Fibroblast of lung (primary cell): ENCODE data around the gene SH3D21. TPM values are rescaled to one million over a fixed set of nuclear protein-coding genes. Genes with fewer than 3 reads are reported as not detected.

ENCODE experiments used
- DNase-seq, 2 donors: peaks; one replicate each; pipeline versions ENCODE4 v3.0.0 to v3.0.0-alpha.2; 2010; ENCODE audit warnings: low read depth in 2 of 2
- H2AFZ ChIP-seq: 2 replicates; pipeline ENCODE4 v1.5.1; 2012; ENCODE audit warnings: low read length, control low read depth, inconsistent platforms
- H3K27ac ChIP-seq: 2 replicates; pipeline ENCODE4 v1.5.1; 2011; ENCODE audit warnings: low read length, control low read depth; ENCODE audit not compliant: insufficient read depth
- H3K27me3 ChIP-seq: 2 replicates; pipeline ENCODE4 v1.5.1; 2011; ENCODE audit warnings: mild to moderate bottlenecking, low read length; ENCODE audit not compliant: control insufficient read depth, insufficient read depth
- H3K36me3 ChIP-seq: 2 replicates; pipeline ENCODE4 v1.5.1; 2011; ENCODE audit warnings: low read length; ENCODE audit not compliant: control insufficient read depth, insufficient read depth
- H3K4me1 ChIP-seq: 2 replicates; pipeline ENCODE4 v1.5.1; 2011; ENCODE audit warnings: low read length; ENCODE audit not compliant: control insufficient read depth, insufficient read depth; ENCODE audit errors: extremely low read depth
- H3K4me2 ChIP-seq: 2 replicates; pipeline ENCODE4 v1.5.1; 2011; ENCODE audit warnings: low read length, control low read depth; ENCODE audit not compliant: insufficient read depth; ENCODE audit errors: extremely low read depth
- H3K4me3 ChIP-seq, 4 experiments: fragments of 200-600 bp in 1 of 4; sonication (generic) in 1 of 4; replicated peaks in 1 of 4; 2 replicates each; pipeline ENCODE4 v1.5.1; 2011 to 2016; ENCODE audit warnings: low read length in 4 of 4, low read depth in 3 of 4, mild to moderate bottlenecking in 3 of 4, control low read depth in 2 of 4, inconsistent platforms in 1 of 4, mixed read lengths in 1 of 4; ENCODE audit not compliant: insufficient read depth in 1 of 4; ENCODE audit errors: control extremely low read depth in 1 of 4
- H3K79me2 ChIP-seq: 2 replicates; pipeline ENCODE4 v1.5.1; 2012; ENCODE audit warnings: mild to moderate bottlenecking, low read length, inconsistent platforms; ENCODE audit not compliant: control insufficient read depth, insufficient read depth
- H3K9ac ChIP-seq: 2 replicates; pipeline ENCODE4 v1.5.1; 2011; ENCODE audit warnings: mild to moderate bottlenecking, low read length, control low read depth; ENCODE audit not compliant: insufficient read depth
- H3K9me3 ChIP-seq: 2 replicates; pipeline ENCODE4 v1.5.1; 2012; ENCODE audit warnings: low read depth, low read length; ENCODE audit not compliant: control insufficient read depth, insufficient read depth
- H4K20me1 ChIP-seq: 2 replicates; pipeline ENCODE4 v1.5.1; 2011; ENCODE audit warnings: low read length; ENCODE audit not compliant: control insufficient read depth, insufficient read depth; ENCODE audit errors: extremely low read depth
- EZH2 ChIP-seq: IDR thresholded peaks from 2 replicates; pipeline ENCODE4 v1.5.1; 2012; ENCODE audit warnings: low read length, control low read depth, mild to moderate bottlenecking; ENCODE audit errors: missing control alignments
- polyA plus RNA-seq, 2 donors: library from polyadenylated mRNA; depleted of rRNA in 1 of 2; stranded (reverse) in 1 of 2; unstranded in 1 of 2; fragments of >200 nt; gene quantifications; 2 replicates each; pipeline ENCODE4 v1.2.1, GENCODE V29; 2011 to 2012; ENCODE audit warnings: missing spikeins in 1 of 2
- total RNA-seq: library from RNA; depleted of rRNA; stranded (reverse); fragments of >200 nt; gene quantifications from 2 replicates; pipeline ENCODE4 v1.2.1, GENCODE V29; 2014
- TF ChIP-seq, protein P1 (sequence below), 2 donors: IDR thresholded peaks in 1 of 2; conservative IDR thresholded peaks in 1 of 2; 1 replicate in 1 of 2; 2 replicates in 1 of 2; pipeline ENCODE4 v1.5.1; 2011 to 2012; ENCODE audit warnings: low read length in 2 of 2, control low read depth in 1 of 2, inconsistent platforms in 1 of 2, low read depth in 1 of 2, mild to moderate bottlenecking in 1 of 2

Gene SH3D21
- total and polyA plus RNA-seq, 2 donors (not counting 1 experiment from before 2014, with no cell fraction given): 1.9 to 3.3 TPM

- Histone ChIP-seq H2AFZ (no peak overlapping the region), H3K27ac (no peak overlapping the region), H4K20me1 (no peaks in the 10 kb centered on the region), H3K36me3 (peaks cover 27% of the 10 kb centered on the region), H3K27me3 (no peaks in the 10 kb centered on the region), H3K79me2 (peaks cover 2% of the 10 kb centered on the region), H3K4me1 (peaks cover 8% of the 10 kb centered on the region), H3K9ac (no peak overlapping the region), H3K4me2 (no peak overlapping the region), H3K4me3 (no peak overlapping the region), H3K9me3 (no peaks in the 10 kb centered on the region)
- no peak for TF ChIP-seq EZH2
- TF ChIP-seq, protein P1, sequence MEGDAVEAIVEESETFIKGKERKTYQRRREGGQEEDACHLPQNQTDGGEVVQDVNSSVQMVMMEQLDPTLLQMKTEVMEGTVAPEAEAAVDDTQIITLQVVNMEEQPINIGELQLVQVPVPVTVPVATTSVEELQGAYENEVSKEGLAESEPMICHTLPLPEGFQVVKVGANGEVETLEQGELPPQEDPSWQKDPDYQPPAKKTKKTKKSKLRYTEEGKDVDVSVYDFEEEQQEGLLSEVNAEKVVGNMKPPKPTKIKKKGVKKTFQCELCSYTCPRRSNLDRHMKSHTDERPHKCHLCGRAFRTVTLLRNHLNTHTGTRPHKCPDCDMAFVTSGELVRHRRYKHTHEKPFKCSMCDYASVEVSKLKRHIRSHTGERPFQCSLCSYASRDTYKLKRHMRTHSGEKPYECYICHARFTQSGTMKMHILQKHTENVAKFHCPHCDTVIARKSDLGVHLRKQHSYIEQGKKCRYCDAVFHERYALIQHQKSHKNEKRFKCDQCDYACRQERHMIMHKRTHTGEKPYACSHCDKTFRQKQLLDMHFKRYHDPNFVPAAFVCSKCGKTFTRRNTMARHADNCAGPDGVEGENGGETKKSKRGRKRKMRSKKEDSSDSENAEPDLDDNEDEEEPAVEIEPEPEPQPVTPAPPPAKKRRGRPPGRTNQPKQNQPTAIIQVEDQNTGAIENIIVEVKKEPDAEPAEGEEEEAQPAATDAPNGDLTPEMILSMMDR (conservative IDR thresholded peaks at IDR 0.05 in 1 of 2, IDR thresholded peaks at IDR 0.05 in 1 of 2; ENCODE audit: low read depth in 1 of 2, low read length in 2 of 2): no peak
- no peak for DNase-seq
These were observed 2.9 kb upstream of the SH3D21 start for GRCh38 chr1:36303244-36303643.

- Histone ChIP-seq H3K4me3 (no peak overlapping the region), H3K36me3 (peaks cover 25% of the 10 kb centered on the region), H3K4me1 (peaks cover 8% of the 10 kb centered on the region), H2AFZ (no peak overlapping the region), H3K27ac (no peak overlapping the region), H4K20me1 (no peaks in the 10 kb centered on the region), H3K79me2 (peaks cover 2% of the 10 kb centered on the region), H3K9ac (no peak overlapping the region), H3K4me2 (no peak overlapping the region), H3K9me3 (no peaks in the 10 kb centered on the region), H3K27me3 (no peaks in the 10 kb centered on the region)
- no peak for TF ChIP-seq EZH2
- TF ChIP-seq, protein P1 (conservative IDR thresholded peaks at IDR 0.05 in 1 of 2, IDR thresholded peaks at IDR 0.05 in 1 of 2; ENCODE audit: low read depth in 1 of 2, low read length in 2 of 2): no peak
- DNase-seq: no peak
These were observed 2.4 kb upstream of the SH3D21 start for GRCh38 chr1:36303650-36304360.

- no peaks in the 10 kb centered on the region for H3K9me3 ChIP-seq
- peaks cover 8% of the 10 kb centered on the region for H3K4me1 ChIP-seq
- no peak for DNase-seq
- H3K9ac ChIP-seq: no peak overlapping the region
- no peaks in the 10 kb centered on the region for H4K20me1 ChIP-seq
- no peaks in the 10 kb centered on the region for H3K27me3 ChIP-seq
- TF ChIP-seq, protein P1 (conservative IDR thresholded peaks at IDR 0.05 in 1 of 2, IDR thresholded peaks at IDR 0.05 in 1 of 2; ENCODE audit: low read depth in 1 of 2, low read length in 2 of 2): no peak
- TF ChIP-seq EZH2: no peak
- H3K27ac ChIP-seq: no peak overlapping the region
- H2AFZ ChIP-seq: no peak overlapping the region
- H3K4me3 ChIP-seq: no peak overlapping the region
- no peak overlapping the region for H3K4me2 ChIP-seq
- H3K36me3 ChIP-seq: peaks cover 25% of the 10 kb centered on the region
- peaks cover 2% of the 10 kb centered on the region for H3K79me2 ChIP-seq
These were observed 1.6 kb upstream of the SH3D21 start for GRCh38 chr1:36304521-36304920.
